ENCODE data around the gene GCLC.

Gene GCLC

DNA sequence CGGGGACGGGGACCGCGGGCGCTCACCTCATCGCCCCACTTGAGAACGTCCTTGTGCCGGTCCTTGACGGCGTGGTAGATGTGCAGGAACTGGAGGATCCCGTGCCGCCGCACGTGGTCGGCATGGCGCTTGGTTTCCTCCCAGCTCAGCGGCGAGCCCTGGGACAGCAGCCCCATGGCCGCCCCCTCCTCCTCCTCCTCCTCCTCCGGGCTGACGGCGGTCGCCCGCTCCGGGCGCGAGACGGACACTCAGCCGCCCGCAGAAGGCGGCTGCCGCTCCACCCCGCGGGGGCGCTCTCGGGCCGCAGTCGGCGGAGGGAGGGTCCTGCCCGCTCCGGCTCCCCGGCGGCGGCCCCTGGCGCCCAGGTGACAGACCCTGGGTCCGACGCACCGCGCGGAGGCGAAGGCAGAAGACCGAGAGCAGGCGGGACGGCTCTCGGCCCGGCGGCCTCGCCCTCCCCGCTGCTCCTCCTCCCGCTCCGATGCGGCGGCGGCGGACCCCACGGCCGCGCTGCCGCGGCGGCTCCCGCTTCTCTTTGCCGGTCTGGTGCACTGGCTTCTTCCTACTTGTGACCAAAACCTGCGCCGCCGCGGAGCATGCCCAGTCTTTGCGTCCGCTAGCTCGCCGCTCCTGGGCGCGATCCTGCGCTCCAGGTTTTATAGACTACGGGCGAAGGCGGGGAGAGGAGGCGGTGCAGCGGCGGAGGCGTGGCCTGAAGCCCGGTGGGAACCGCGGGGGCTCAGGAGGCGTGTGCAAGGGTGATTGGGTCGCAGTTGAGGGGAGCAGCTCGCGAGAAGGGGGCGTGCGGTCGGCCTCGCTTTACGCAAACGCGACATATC is at the start of gene GCLC:
Gene GCLC, minus strand, starts transcription at position 632 of the 839 bp plus-strand sequence. Its CDS starts 456 bp downstream, at position 176.
- H3K4me3 ChIP-seq (ENCODE audit: low read length), result peak within 1 kb of the TSS; percentile 83
- DNase-seq (ENCODE audit: low read depth), result peak; percentile 94
- TF ChIP-seq, protein P1, sequence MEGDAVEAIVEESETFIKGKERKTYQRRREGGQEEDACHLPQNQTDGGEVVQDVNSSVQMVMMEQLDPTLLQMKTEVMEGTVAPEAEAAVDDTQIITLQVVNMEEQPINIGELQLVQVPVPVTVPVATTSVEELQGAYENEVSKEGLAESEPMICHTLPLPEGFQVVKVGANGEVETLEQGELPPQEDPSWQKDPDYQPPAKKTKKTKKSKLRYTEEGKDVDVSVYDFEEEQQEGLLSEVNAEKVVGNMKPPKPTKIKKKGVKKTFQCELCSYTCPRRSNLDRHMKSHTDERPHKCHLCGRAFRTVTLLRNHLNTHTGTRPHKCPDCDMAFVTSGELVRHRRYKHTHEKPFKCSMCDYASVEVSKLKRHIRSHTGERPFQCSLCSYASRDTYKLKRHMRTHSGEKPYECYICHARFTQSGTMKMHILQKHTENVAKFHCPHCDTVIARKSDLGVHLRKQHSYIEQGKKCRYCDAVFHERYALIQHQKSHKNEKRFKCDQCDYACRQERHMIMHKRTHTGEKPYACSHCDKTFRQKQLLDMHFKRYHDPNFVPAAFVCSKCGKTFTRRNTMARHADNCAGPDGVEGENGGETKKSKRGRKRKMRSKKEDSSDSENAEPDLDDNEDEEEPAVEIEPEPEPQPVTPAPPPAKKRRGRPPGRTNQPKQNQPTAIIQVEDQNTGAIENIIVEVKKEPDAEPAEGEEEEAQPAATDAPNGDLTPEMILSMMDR (conservative IDR thresholded peaks at IDR 0.05; ENCODE audit: low read length), result peak; percentile 31

DNA sequence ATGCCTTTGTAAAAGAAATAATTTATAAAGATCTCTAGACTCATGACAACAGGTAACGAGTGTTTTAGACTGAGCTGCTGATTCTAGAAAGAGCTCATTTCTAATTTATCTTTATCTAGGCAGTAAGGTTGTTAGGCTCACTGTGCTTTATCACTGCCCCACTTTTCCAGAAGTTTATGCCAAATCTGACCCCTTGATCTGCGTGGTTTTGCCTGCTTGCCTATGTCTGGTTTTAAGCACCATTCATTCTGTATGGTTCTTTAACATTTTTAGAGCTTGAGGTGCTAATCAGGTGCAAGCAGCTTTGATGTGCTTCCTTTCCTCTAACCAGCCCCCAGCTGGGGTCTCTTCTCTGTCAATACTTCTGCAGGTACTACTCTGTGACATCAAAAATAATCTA is 49.7 kb upstream of the GCLC start:
- no peak for DNase-seq (ENCODE audit: low read depth)
- TF ChIP-seq, protein P1 (conservative IDR thresholded peaks at IDR 0.05; ENCODE audit: low read length), result no peak
- H3K4me3 ChIP-seq (ENCODE audit: low read length), result no peak overlapping the region

DNA sequence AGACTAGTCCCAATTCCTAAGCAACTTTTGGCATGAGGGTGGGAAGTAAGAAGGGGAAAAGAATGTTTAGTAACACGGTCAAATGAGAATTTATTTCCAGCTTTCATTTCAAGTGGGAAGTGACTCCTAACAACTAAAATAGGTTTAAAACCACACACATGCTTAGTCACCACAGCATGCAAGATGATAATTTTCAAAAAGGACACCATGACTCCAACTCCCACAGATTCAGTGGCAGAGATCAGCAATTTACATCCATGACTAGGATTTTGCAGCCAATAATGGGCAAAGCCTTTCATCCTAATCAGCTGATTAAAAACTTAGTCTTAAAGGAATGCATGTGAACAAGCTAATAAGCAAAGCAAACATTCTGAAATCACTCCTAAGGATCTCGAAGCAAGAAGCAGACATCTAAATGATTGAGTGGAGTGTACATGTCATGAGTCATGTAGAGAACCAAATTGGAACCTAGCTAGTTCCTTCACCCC is 48.1 kb upstream of the GCLC start:
- H3K4me3 ChIP-seq (ENCODE audit: low read length), result no peak overlapping the region
- TF ChIP-seq, protein P1 (conservative IDR thresholded peaks at IDR 0.05; ENCODE audit: low read length), result no peak

DNA sequence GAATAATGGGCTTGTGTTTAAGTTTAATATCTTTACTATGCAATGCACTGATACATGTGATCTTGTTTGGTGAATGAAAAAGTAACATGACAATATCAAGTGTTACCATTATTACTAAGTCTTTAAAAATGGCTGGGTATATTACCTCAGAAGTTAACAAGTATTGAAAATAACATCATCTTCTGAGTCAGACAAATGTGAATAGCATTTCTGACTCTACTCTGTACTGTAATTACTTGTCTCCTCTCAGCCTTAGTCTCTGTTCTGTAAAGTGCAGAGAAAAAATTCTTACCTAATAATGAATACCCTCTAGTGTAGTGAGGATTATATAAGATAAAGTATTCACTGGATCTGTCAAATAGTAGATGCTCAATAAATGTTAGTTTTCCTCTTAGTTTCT is 47.0 kb upstream of the GCLC start:
- DNase-seq (ENCODE audit: low read depth), result no peak
- no peak overlapping the region for H3K4me3 ChIP-seq (ENCODE audit: low read length)
- TF ChIP-seq, protein P1 (conservative IDR thresholded peaks at IDR 0.05; ENCODE audit: low read length), result no peak

More for the DNA sequence above, 48.1 kb upstream of the GCLC start:
- peak; percentile 89 for DNase-seq (ENCODE audit: low read depth)

DNA sequence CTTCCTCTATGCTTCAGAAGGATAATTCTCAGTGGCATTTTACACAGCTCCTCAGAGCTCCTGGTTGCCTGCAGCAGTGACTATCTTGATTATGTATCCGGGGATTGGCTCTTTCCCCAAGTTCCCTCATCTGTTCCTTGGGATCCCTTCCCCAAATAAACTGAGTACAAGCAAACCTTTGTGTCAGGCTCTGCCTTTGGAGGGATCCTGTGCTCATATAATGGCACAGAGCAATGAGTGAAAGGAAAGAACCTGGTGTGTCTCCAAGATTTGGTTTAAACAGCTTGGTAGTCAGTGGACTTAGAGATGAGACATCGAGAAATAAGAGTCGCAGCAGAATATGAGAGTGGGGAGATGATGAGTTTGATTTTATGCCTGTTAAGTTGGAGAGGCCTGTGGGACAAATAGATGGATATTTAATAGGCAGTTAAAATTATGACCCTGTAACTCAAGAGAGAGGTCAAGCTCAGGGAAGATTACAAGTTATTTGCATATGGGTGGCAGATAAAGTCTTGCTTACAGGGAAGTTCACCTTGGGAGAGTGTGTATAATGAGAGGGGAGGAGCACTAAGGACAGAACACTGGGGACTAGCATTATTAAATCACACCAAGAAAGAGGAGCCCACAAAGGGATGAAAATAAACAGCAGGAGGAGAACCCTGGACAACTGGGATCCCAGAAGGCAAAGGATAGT is 44.1 kb upstream of the GCLC start:
- TF ChIP-seq, protein P1 (conservative IDR thresholded peaks at IDR 0.05; ENCODE audit: low read length), result no peak
- H3K4me3 ChIP-seq (ENCODE audit: low read length), result no peak overlapping the region
- DNase-seq (ENCODE audit: low read depth), result no peak

DNA sequence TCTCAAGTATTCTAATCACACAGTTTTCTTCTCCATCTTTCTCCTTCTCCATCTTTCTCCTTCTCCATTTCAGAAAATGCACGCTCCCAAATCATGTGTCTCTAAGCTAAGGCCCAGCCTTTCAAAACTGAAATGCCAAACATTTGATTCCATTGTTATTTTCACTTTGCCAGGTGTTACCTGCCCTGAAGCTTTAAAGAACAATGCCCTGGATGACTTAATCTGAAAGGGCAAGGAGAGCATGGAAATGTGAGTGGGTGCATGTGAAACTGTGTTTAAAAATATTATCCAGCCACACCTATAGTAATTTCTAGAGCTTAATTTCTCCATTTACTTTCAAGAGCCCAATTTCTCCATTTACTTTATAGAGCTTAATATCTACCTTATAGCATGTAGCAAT is 42.4 kb upstream of the GCLC start:
- DNase-seq (ENCODE audit: low read depth), result no peak
- TF ChIP-seq, protein P1 (conservative IDR thresholded peaks at IDR 0.05; ENCODE audit: low read length), result no peak
- no peak overlapping the region for H3K4me3 ChIP-seq (ENCODE audit: low read length)
